SK-N-SH (cell line): ENCODE measurements around the gene UBE4B. TPM values are rescaled to one million over a fixed set of nuclear protein-coding genes. Genes with fewer than 3 reads are reported as not detected.

Source experiments
- CTCF ChIA-PET: fragments of 300-600, 350-600 bp; formaldehyde crosslinking; extraction: SDS; loops from one replicate; lab custom pipeline; 2021; lab: Yijun Ruan, JAX
- POLR2A ChIA-PET: fragments of 350-600 bp; sonication (Branson Sonifier 250); formaldehyde crosslinking; extraction: SDS; loops from one replicate; lab custom pipeline; 2020; ENCODE audit warnings: antibody characterized with exemption, inconsistent platforms; lab: Yijun Ruan, JAX
- DNase-seq: peaks from one replicate; pipeline ENCODE4 v3.0.0; 2012
- H2AFZ ChIP-seq: fragments of 200-600 bp; sonication (generic); 2 replicates; pipeline ENCODE4 v1.8.1; 2016; ENCODE audit warnings: antibody characterized with exemption, mild to moderate bottlenecking, low read depth
- H3F3A ChIP-seq: fragments of 200-600 bp; sonication (generic); replicated peaks from 2 replicates; pipeline ENCODE3; 2016; ENCODE audit warnings: antibody characterized with exemption, mild to moderate bottlenecking; ENCODE audit not compliant: insufficient read depth
- H3K27ac ChIP-seq, 2 experiments: fragments of 200-500 bp in 1 of 2; fragments of 200-600 bp in 1 of 2; sonication (Bioruptor generic) in 1 of 2; sonication (generic), shearing (Covaris generic) in 1 of 2; 2 replicates each; pipeline versions ENCODE4 v1.5.1 to v1.6.1; 2014 to 2016; ENCODE audit warnings: low read depth in 2 of 2, inconsistent platforms in 1 of 2, low read length in 1 of 2, mild to moderate bottlenecking in 1 of 2, mixed read lengths in 1 of 2
- H3K27me3 ChIP-seq: fragments of 200-600 bp; sonication (generic), shearing (Covaris generic); 2 replicates; pipeline ENCODE4 v1.6.1; 2016; ENCODE audit warnings: mixed run types; ENCODE audit not compliant: insufficient read depth
- H3K36me3 ChIP-seq, 2 experiments: fragments of 200-500 bp in 1 of 2; fragments of 200-600 bp in 1 of 2; sonication (Bioruptor generic) in 1 of 2; sonication (generic) in 1 of 2; replicated peaks in 1 of 2; 2 replicates each; pipeline versions ENCODE3 to v1.5.1; 2014 to 2016; ENCODE audit warnings: low read length in 1 of 2, mild to moderate bottlenecking in 1 of 2; ENCODE audit not compliant: insufficient read depth in 2 of 2, control insufficient read depth in 1 of 2
- H3K4me1 ChIP-seq, 2 experiments: fragments of 200-500 bp in 1 of 2; fragments of 200-600 bp in 1 of 2; sonication (Bioruptor generic) in 1 of 2; sonication (generic), shearing (Covaris generic) in 1 of 2; 2 replicates each; pipeline versions ENCODE4 v1.5.1 to v1.6.1; 2014 to 2016; ENCODE audit warnings: low read depth in 1 of 2, low read length in 1 of 2, mixed run types in 1 of 2; ENCODE audit not compliant: insufficient read depth in 2 of 2, control insufficient read depth in 1 of 2
- H3K4me2 ChIP-seq: fragments of 200-600 bp; sonication (generic), shearing (Covaris generic); 2 replicates; pipeline ENCODE4 v1.6.1; 2017; ENCODE audit warnings: mixed run types
- H3K4me3 ChIP-seq, 2 experiments: fragments of 200-500 bp in 1 of 2; fragments of 200-600 bp in 1 of 2; sonication (Bioruptor generic) in 1 of 2; sonication (generic), shearing (Covaris generic) in 1 of 2; 2 replicates each; pipeline versions ENCODE4 v1.5.1 to v1.8.1; 2014 to 2016; ENCODE audit warnings: low read depth in 2 of 2, inconsistent platforms in 1 of 2, low read length in 1 of 2, mild to moderate bottlenecking in 1 of 2, mixed read lengths in 1 of 2, moderate library complexity in 1 of 2
- H3K79me2 ChIP-seq: fragments of 200-600 bp; sonication (generic); 2 replicates; pipeline ENCODE4 v1.8.1; 2017; ENCODE audit warnings: mild to moderate bottlenecking; ENCODE audit not compliant: insufficient read depth
- H3K9ac ChIP-seq: fragments of 200-600 bp; sonication (generic); 2 replicates; pipeline ENCODE4 v1.6.1; 2017; ENCODE audit warnings: mixed run types
- H3K9me2 ChIP-seq: fragments of 200-600 bp; sonication (generic); 2 replicates; pipeline ENCODE4 v1.6.1; 2017; ENCODE audit warnings: mixed run types
- H3K9me3 ChIP-seq: fragments of 200-600 bp; sonication (generic); 2 replicates; pipeline ENCODE4 v1.6.1; 2017; ENCODE audit warnings: mixed run types, mild to moderate bottlenecking, moderate library complexity
- H4K20me1 ChIP-seq: fragments of 200-600 bp; sonication (generic); 2 replicates; pipeline ENCODE4 v1.6.1; 2017; ENCODE audit warnings: mild to moderate bottlenecking, mixed run types; ENCODE audit not compliant: insufficient read depth
- CTCF ChIP-seq: fragments of 200-600 bp; sonication (generic); IDR thresholded peaks from 2 replicates; pipeline ENCODE4 v1.6.1; 2017; ENCODE audit warnings: antibody characterized with exemption, mild to moderate bottlenecking, moderate library complexity
- ELF1 ChIP-seq: IDR thresholded peaks from 2 replicates; pipeline ENCODE4 v1.4.0; 2012
- GATA2 ChIP-seq: sonication (generic); formaldehyde crosslinking; IDR thresholded peaks from 2 replicates; pipeline ENCODE4 v1.5.0; 2020; ENCODE audit warnings: mild to moderate bottlenecking, missing genetic modification reagents
- JUND ChIP-seq: IDR thresholded peaks from 2 replicates; pipeline ENCODE4 v1.4.0; 2012
- MEF2A ChIP-seq: IDR thresholded peaks from 2 replicates; pipeline ENCODE4 v1.4.0; 2012; ENCODE audit warnings: low read depth, borderline replicate concordance
- NRF1 ChIP-seq: IDR thresholded peaks from 2 replicates; pipeline ENCODE4 v1.6.1; 2012; ENCODE audit warnings: low read depth, mild to moderate bottlenecking, low read length
- RCOR1 ChIP-seq: fragments of 150-350 bp; IDR thresholded peaks from 2 replicates; pipeline ENCODE4 v1.6.1; 2017; ENCODE audit warnings: antibody characterized with exemption, low read length
- ZBTB33 ChIP-seq: IDR thresholded peaks from 2 replicates; pipeline ENCODE4 v1.4.0; 2012; ENCODE audit warnings: low read depth, borderline replicate concordance
- WGBS: methylation state at CpG from one replicate; pipeline ENCODE4 v1.1.6; 2017; ENCODE audit warnings: low lambda C conversion rate; 5-methylcytosine and 5-hydroxymethylcytosine counted together
- polyA plus RNA-seq, 3 experiments: library from polyadenylated mRNA; depleted of rRNA; stranded (reverse); fragments of >200 nt; gene quantifications; 2 replicates each; pipeline ENCODE4 v1.2.3, GENCODE V29; 2012
- TF ChIP-seq, protein P1 (sequence below): IDR thresholded peaks from 2 replicates; pipeline ENCODE4 v1.6.1; 2012; ENCODE audit warnings: mild to moderate bottlenecking, low read depth, low read length, moderate library complexity

The UBE4B gene
- polyA plus RNA-seq, 1 of the 3 experiments (the other 2 are of a cell fraction): 19.1 TPM

GRCh38 chr1:10057796-10058195 lies 25.0 kb downstream of the UBE4B start (continued):
- TF ChIP-seq, protein P1, sequence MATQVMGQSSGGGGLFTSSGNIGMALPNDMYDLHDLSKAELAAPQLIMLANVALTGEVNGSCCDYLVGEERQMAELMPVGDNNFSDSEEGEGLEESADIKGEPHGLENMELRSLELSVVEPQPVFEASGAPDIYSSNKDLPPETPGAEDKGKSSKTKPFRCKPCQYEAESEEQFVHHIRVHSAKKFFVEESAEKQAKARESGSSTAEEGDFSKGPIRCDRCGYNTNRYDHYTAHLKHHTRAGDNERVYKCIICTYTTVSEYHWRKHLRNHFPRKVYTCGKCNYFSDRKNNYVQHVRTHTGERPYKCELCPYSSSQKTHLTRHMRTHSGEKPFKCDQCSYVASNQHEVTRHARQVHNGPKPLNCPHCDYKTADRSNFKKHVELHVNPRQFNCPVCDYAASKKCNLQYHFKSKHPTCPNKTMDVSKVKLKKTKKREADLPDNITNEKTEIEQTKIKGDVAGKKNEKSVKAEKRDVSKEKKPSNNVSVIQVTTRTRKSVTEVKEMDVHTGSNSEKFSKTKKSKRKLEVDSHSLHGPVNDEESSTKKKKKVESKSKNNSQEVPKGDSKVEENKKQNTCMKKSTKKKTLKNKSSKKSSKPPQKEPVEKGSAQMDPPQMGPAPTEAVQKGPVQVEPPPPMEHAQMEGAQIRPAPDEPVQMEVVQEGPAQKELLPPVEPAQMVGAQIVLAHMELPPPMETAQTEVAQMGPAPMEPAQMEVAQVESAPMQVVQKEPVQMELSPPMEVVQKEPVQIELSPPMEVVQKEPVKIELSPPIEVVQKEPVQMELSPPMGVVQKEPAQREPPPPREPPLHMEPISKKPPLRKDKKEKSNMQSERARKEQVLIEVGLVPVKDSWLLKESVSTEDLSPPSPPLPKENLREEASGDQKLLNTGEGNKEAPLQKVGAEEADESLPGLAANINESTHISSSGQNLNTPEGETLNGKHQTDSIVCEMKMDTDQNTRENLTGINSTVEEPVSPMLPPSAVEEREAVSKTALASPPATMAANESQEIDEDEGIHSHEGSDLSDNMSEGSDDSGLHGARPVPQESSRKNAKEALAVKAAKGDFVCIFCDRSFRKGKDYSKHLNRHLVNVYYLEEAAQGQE: no peak
- TF ChIP-seq CTCF (no peak), ELF1 (no peak), ZBTB33 (no peak)

DNA sequence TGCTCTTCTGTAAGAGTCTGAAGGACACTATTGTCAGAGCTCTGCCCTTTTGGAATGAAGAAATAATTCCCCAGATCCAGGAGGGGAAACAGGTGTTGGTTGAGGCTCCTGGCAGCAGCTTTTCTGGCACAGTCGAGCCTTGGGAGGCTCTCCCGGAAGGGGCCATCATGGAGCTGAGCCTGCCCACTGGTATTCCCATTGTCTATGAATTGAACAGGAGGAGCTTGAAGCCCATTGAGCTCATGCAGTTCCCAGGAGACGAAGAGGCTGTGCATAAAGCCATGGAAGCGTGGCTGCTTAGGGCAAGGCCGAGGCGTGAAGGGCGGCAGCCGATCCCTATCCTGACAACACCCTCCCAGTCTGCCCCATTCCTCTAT lies 26.6 kb downstream of the UBE4B start:
- Histone ChIP-seq H3K27me3 (no peaks in the 10 kb centered on the region), H3K9me3 (no peaks in the 10 kb centered on the region), H3K79me2 (peaks cover 98% of the 10 kb centered on the region), H3K4me1 (peaks cover 0 to 21% of the 10 kb centered on the region in 2 experiments; a peak in 3 of 4 replicates), H3K9me2 (no peaks in the 10 kb centered on the region), H3K9ac (no peak overlapping the region), H3K27ac (no peak overlapping the region)
- CTCF ChIA-PET: interaction anchor here (1.9 kb wide), 1 partner anchor 12 kb away, joined by 6 read pairs; no protein-coding TSS in a partner anchor
- no peak for TF ChIP-seq JUND
- TF ChIP-seq GATA2 (CRISPR knock-in tag): no peak
- TF ChIP-seq ZBTB33: no peak
- no peak for TF ChIP-seq RCOR1
- TF ChIP-seq NRF1: no peak
- TF ChIP-seq MEF2A: no peak
- TF ChIP-seq, all 33 proteins: peak for 0
- Histone ChIP-seq H3F3A (peaks cover 18% of the 10 kb centered on the region), H3K4me3 (no peak overlapping the region), H2AFZ (no peak overlapping the region), H4K20me1 (no peaks in the 10 kb centered on the region; the same call in 1 of the 2 replicates), H3K4me2 (no peak overlapping the region), H3K36me3 (no peaks in the 10 kb centered on the region)
- no CpG with 5 or more reads among the region's 8 CpGs for WGBS
- POLR2A ChIA-PET: no interaction called here
- no peak for DNase-seq
